ENCODE measurements around the gene DNAJC21. TPM values are rescaled to one million over a fixed set of nuclear protein-coding genes. Genes with fewer than 3 reads are reported as not detected.

Gene DNAJC21
- total and polyA plus RNA-seq, 10 of the 15 experiments (the other 5 are each of a cell fraction or from before 2014, with no cell fraction given), result 9.2 to 53.5 (median 23.7) TPM

DNA sequence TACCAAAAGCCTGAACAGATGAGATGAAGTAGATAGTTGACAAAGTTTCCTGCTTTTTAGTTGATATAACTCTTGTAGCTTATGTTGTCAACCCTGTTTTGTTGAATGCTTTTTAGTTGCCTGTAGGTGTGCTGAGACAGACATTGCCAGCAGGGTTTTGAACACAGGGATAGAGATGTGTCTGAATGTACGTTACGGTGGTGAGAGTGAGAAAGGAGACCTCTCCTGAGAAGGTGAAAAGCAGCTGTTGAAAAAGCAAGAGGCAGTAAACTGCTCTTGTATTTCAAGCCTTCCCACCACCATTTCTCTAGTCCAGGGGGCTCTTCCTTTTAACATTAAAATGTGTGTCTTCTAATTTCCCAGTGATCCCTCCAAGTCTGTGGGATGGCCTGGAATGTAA is 14.7 kb downstream of the DNAJC21 start:
- Histone ChIP-seq H3K9ac (ENCODE audit: control insufficient read depth, insufficient read depth, low read length) (no peak overlapping the region), H3K79me2 (ENCODE audit: control insufficient read depth, insufficient read depth, low read length) (no peaks in the 10 kb centered on the region), H3K9me3 (replicated peaks; ENCODE audit: control insufficient read depth, insufficient read depth, low read length) (no peaks in the 10 kb centered on the region), H3K36me3 (ENCODE audit: control insufficient read depth in 2 of 2, insufficient read depth in 2 of 2, low read length in 1 of 2) (peaks cover 3 to 17% of the 10 kb centered on the region in 2 experiments), H3K4me3 (no peak overlapping the region), H3K4me1 (ENCODE audit: control insufficient read depth, insufficient read depth, low read length) (no peaks in the 10 kb centered on the region), H2AFZ (ENCODE audit: control insufficient read depth, low read depth, low read length) (no peak overlapping the region), H4K20me1 (ENCODE audit: control insufficient read depth, insufficient read depth) (no peaks in the 10 kb centered on the region), H3K27me3 (replicated peaks in 1 of 2; ENCODE audit: control insufficient read depth in 2 of 2, insufficient read depth in 2 of 2, low read length in 1 of 2) (no peaks in the 10 kb centered on the region), H3K4me2 (ENCODE audit: control insufficient read depth, insufficient read depth) (no peak overlapping the region), H3K27ac (ENCODE audit: control insufficient read depth, insufficient read depth) (no peak overlapping the region)
- SMC1A ChIA-PET (ENCODE audit: uncharacterized antibody, unreplicated experiment), result interaction anchor here (0.7 to 1.5 kb wide), 4 partner anchors 9 to 703 kb away, joined by 4 to 9 read pairs (median 4); partner anchors contain the start of gene DNAJC21
- WGBS (ENCODE audit: insufficient coverage, insufficient replicate concordance, low lambda C conversion rate, missing lambda C conversion rate), result 100% methylated on average over 2 of the region's 2 CpGs
- no peak for ATAC-seq
- no peak for DNase-seq (ENCODE audit: low read depth, low spot score)
- CTCF ChIA-PET, result interaction anchor here (0.6 to 1.6 kb wide), 5 partner anchors 13 to 105 kb away, joined by 3 to 6 read pairs (median 3); no protein-coding TSS in a partner anchor
- intact Hi-C loops (cut with micrococcal nuclease; ENCODE audit: unreplicated experiment) (no loop called here), in situ Hi-C loops (cut with MboI) (no loop called here)
- no TSS peak for BruUV-seq (replicated peaks)
- TF ChIP-seq MYC (IDR thresholded peaks at IDR 0.05; ENCODE audit: insufficient read depth, insufficient read length, insufficient replicate concordance, low read length, severe bottlenecking), result no peak
- FAIRE-seq, result no peak
- POLR2A ChIA-PET, result no interaction called here
- RAD21 ChIA-PET (ENCODE audit: unreplicated experiment), result interaction anchor here (1.2 kb wide), 1 partner anchor 60 kb away, joined by 3 read pairs; no protein-coding TSS in a partner anchor

DNA sequence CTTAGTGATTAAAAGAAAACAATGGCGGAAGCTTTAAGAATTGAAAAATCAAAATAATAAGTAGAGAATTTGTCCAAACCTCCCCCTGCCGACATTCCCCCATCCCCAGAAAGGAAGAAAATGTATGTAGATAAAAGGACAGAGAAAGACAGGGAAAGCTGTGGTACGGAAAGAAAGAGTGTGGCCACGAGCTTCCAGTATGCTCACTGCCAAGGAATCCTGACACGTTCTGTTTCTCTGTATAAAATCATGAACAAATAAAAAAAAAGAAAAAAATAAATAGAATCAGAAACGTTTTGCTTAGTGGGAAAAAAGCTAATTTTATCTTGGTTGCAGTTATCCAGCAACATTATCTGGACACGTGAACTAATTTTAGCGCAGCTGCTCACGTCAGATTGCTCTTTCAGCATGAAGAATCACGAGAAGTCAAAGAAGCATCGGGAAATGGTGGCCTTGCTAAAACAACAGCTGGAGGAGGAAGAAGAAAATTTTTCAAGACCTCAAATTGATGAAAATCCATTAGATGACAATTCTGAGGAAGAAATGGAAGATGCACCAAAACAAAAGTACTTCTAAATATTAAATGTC is 15.2 kb downstream of the DNAJC21 start:
- intact Hi-C loops (cut with micrococcal nuclease; ENCODE audit: unreplicated experiment), result no loop called here
- ChIA-PET RAD21 (ENCODE audit: unreplicated experiment) (interaction anchor here (1.2 kb wide), 1 partner anchor 59 kb away, joined by 3 read pairs; no protein-coding TSS in a partner anchor), CTCF (interaction anchor here (1.1 to 1.6 kb wide), 4 partner anchors 12 to 59 kb away, joined by 3 to 6 read pairs (median 4); no protein-coding TSS in a partner anchor), POLR2A (no interaction called here), SMC1A (ENCODE audit: uncharacterized antibody, unreplicated experiment) (interaction anchor here (0.7 to 1.5 kb wide), 4 partner anchors 9 to 704 kb away, joined by 4 to 9 read pairs (median 4); partner anchors contain the start of gene DNAJC21)
- 85% methylated on average over 11 of the region's 11 CpGs for WGBS (ENCODE audit: insufficient coverage, insufficient replicate concordance, low lambda C conversion rate, missing lambda C conversion rate)
- H3K27ac ChIP-seq (ENCODE audit: control insufficient read depth, insufficient read depth), result no peak overlapping the region
- no peak overlapping the region for H3K9ac ChIP-seq (ENCODE audit: control insufficient read depth, insufficient read depth, low read length)
- no peaks in the 10 kb centered on the region for H3K4me1 ChIP-seq (ENCODE audit: control insufficient read depth, insufficient read depth, low read length)
- no peak for ATAC-seq
- in situ Hi-C loops (cut with MboI), result no loop called here
- H4K20me1 ChIP-seq (ENCODE audit: control insufficient read depth, insufficient read depth), result no peaks in the 10 kb centered on the region
- FAIRE-seq, result no peak
- TF ChIP-seq CEBPB (IDR thresholded peaks at IDR 0.05; ENCODE audit: borderline replicate concordance in 1 of 2, low read depth in 2 of 2, low read length in 2 of 2), result no peak
- no peak for TF ChIP-seq SMAD5 (IDR thresholded peaks at IDR 0.05; ENCODE audit: low read depth)
- no peak for TF ChIP-seq RB1 (IDR thresholded peaks at IDR 0.05; ENCODE audit: borderline replicate concordance)
- TF ChIP-seq, protein P1, sequence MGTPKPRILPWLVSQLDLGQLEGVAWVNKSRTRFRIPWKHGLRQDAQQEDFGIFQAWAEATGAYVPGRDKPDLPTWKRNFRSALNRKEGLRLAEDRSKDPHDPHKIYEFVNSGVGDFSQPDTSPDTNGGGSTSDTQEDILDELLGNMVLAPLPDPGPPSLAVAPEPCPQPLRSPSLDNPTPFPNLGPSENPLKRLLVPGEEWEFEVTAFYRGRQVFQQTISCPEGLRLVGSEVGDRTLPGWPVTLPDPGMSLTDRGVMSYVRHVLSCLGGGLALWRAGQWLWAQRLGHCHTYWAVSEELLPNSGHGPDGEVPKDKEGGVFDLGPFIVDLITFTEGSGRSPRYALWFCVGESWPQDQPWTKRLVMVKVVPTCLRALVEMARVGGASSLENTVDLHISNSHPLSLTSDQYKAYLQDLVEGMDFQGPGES (IDR thresholded peaks at IDR 0.05), result no peak
- no peak for TF ChIP-seq MEF2A (IDR thresholded peaks at IDR 0.05; ENCODE audit: insufficient read depth, low read depth, low read length)
- TF ChIP-seq ZNF384 (IDR thresholded peaks at IDR 0.05; ENCODE audit: borderline replicate concordance, low read depth, low read length), result no peak
- TF ChIP-seq, protein P2, sequence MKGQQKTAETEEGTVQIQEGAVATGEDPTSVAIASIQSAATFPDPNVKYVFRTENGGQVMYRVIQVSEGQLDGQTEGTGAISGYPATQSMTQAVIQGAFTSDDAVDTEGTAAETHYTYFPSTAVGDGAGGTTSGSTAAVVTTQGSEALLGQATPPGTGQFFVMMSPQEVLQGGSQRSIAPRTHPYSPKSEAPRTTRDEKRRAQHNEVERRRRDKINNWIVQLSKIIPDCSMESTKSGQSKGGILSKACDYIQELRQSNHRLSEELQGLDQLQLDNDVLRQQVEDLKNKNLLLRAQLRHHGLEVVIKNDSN (IDR thresholded peaks at IDR 0.05; ENCODE audit: borderline replicate concordance, extremely low read length, insufficient read depth, low read depth, low read length), result no peak
- TF ChIP-seq NR2C2 (IDR thresholded peaks at IDR 0.05; ENCODE audit: borderline replicate concordance, control insufficient read depth, insufficient read length, low read depth), result no peak
- TF ChIP-seq ZZZ3 (IDR thresholded peaks at IDR 0.05; ENCODE audit: control insufficient read depth, insufficient read length, low read depth), result no peak
- TF ChIP-seq ZNF207 (IDR thresholded peaks at IDR 0.05; ENCODE audit: borderline replicate concordance), result no peak
- TF ChIP-seq SIN3A (IDR thresholded peaks at IDR 0.05; ENCODE audit: low read depth, low read length), result no peak
- no peak for TF ChIP-seq NFXL1 (IDR thresholded peaks at IDR 0.05; ENCODE audit: borderline replicate concordance)
- TF ChIP-seq SMC3 (IDR thresholded peaks at IDR 0.05; ENCODE audit: borderline replicate concordance, low read length), result no peak
- no peaks in the 10 kb centered on the region for H3K9me3 ChIP-seq (replicated peaks; ENCODE audit: control insufficient read depth, insufficient read depth, low read length)
- no peaks in the 10 kb centered on the region for H3K79me2 ChIP-seq (ENCODE audit: control insufficient read depth, insufficient read depth, low read length)
- H3K4me2 ChIP-seq (ENCODE audit: control insufficient read depth, insufficient read depth), result no peak overlapping the region
- no peak overlapping the region for H2AFZ ChIP-seq (ENCODE audit: control insufficient read depth, low read depth, low read length)
- peaks cover 3 to 17% of the 10 kb centered on the region in 2 experiments for H3K36me3 ChIP-seq (ENCODE audit: control insufficient read depth in 2 of 2, insufficient read depth in 2 of 2, low read length in 1 of 2)
- H3K27me3 ChIP-seq (replicated peaks in 1 of 2; ENCODE audit: control insufficient read depth in 2 of 2, insufficient read depth in 2 of 2, low read length in 1 of 2), result no peaks in the 10 kb centered on the region
- BruUV-seq (replicated peaks), result no TSS peak
- DNase-seq (ENCODE audit: low read depth, low spot score), result no peak
- no peak overlapping the region for H3K4me3 ChIP-seq
